ENCODE measurements around the gene PEPD.

PEPD gene

DNA sequence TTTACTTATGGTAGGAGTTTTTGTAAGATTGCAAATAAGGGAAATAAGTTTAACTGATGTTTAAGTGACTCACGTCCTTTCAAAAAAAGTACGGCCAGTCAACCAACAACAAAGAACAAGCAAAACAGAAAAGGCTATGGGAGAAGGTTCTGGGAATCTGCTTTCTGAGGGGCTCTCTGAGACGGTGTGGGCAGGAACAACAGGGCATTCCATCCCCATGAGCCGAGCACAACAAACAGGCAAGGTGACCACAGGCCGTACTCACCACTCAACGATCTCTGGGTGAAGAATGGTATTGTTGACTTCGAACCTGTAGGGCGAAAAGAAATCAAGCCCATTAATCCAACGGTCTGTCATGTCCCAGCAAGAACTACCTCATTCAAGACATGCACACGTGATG is 43.8 kb downstream of the PEPD start:
- no peak overlapping the region for H3K4me3 ChIP-seq (replicated peaks; ENCODE audit: insufficient read depth, low read length)
- H3K27ac ChIP-seq (replicated peaks): no peak overlapping the region
- DNase-seq (ENCODE audit: low read depth in 1 of 2, low spot score in 1 of 2): no peak
- H3K27me3 ChIP-seq (ENCODE audit: insufficient read depth, poor library complexity, severe bottlenecking): no peaks in the 10 kb centered on the region
- no peak for TF ChIP-seq SPI1 (IDR thresholded peaks at IDR 0.05; ENCODE audit: borderline replicate concordance, low read depth)
- TF ChIP-seq POLR2AphosphoS5 (IDR thresholded peaks at IDR 0.05; ENCODE audit: low read depth): no peak
- TF ChIP-seq, protein P1, sequence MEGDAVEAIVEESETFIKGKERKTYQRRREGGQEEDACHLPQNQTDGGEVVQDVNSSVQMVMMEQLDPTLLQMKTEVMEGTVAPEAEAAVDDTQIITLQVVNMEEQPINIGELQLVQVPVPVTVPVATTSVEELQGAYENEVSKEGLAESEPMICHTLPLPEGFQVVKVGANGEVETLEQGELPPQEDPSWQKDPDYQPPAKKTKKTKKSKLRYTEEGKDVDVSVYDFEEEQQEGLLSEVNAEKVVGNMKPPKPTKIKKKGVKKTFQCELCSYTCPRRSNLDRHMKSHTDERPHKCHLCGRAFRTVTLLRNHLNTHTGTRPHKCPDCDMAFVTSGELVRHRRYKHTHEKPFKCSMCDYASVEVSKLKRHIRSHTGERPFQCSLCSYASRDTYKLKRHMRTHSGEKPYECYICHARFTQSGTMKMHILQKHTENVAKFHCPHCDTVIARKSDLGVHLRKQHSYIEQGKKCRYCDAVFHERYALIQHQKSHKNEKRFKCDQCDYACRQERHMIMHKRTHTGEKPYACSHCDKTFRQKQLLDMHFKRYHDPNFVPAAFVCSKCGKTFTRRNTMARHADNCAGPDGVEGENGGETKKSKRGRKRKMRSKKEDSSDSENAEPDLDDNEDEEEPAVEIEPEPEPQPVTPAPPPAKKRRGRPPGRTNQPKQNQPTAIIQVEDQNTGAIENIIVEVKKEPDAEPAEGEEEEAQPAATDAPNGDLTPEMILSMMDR (IDR thresholded peaks at IDR 0.05; ENCODE audit: insufficient read depth, low read length): no peak
- no peak for TF ChIP-seq REST (IDR thresholded peaks at IDR 0.05; ENCODE audit: insufficient replicate concordance, low read depth)
- TF ChIP-seq GABPA (IDR thresholded peaks at IDR 0.05; ENCODE audit: low read depth): no peak

DNA sequence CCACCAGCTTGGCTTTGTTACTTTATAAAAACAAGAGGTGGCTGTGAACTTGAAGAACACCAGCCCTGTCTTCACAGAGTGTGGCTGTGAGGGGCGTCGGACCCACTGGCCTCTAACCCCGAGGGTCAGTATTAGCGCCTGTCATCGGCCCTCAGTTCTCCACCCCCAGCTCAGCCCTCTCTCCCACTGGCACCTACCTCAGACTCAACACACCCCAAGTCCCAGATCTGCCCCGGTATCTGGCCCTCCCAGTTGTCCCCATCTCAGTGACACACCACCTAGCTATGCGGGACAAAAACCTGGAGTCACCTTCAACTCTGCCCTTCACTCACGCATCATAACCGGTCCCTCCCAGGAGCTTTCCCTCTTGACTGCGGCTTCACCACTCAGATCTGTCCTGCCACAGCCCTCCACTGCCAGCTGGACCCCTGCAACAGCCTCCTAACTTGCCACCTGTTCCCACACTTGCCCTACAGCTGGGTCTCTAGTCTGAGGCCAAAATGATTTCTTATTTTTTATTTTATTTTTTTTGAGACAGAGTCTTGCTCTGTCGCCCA is 45.4 kb downstream of the PEPD start:
- DNase-seq (ENCODE audit: low read depth in 1 of 2, low spot score in 1 of 2): no peak
- no peaks in the 10 kb centered on the region for H3K27me3 ChIP-seq (ENCODE audit: insufficient read depth, poor library complexity, severe bottlenecking)
- TF ChIP-seq REST (IDR thresholded peaks at IDR 0.05; ENCODE audit: insufficient replicate concordance, low read depth) (no peak), GABPA (IDR thresholded peaks at IDR 0.05; ENCODE audit: low read depth) (no peak)
- no peak overlapping the region for H3K4me3 ChIP-seq (replicated peaks; ENCODE audit: insufficient read depth, low read length)
- no peak overlapping the region for H3K27ac ChIP-seq (replicated peaks)

DNA sequence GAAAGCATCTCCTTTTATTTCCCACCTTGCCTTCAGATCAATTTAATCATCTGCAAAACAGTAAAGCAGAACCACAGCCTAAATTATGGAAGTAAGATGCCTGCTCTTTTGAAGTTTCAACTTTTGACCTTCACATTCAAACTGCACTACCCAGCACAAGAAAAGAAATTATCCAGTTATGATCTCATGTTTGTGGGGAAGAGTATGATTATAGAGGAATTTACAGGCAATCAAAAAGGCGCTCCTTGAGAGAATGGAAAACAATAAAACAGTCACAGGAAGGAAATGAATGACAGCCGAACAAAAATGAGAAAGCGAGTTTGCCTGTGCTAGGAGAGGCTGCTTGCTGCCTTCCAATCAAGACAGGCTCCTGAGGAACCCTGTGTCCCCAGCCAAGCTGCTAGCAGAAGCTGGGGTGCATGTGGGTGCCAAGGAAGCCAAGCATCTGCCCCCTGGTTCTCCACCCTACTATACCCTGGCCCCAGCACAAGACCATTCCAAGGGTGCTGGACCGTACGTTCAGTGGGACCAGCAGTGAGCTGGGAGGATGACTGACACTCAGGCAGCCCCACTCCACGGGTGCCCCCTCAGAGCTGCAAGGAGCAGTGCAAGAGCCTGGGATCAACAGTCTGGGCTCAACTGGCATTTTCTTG is 47.8 kb downstream of the PEPD start:
- no peaks in the 10 kb centered on the region for H3K27me3 ChIP-seq (ENCODE audit: insufficient read depth, poor library complexity, severe bottlenecking)
- DNase-seq (ENCODE audit: low read depth in 1 of 2, low spot score in 1 of 2): no peak
- TF ChIP-seq REST (IDR thresholded peaks at IDR 0.05; ENCODE audit: insufficient replicate concordance, low read depth): no peak
- TF ChIP-seq POLR2AphosphoS5 (IDR thresholded peaks at IDR 0.05; ENCODE audit: low read depth): no peak
- TF ChIP-seq GABPA (IDR thresholded peaks at IDR 0.05; ENCODE audit: low read depth): no peak
- TF ChIP-seq, protein P1 (IDR thresholded peaks at IDR 0.05; ENCODE audit: insufficient read depth, low read length): no peak
- no peak for TF ChIP-seq SPI1 (IDR thresholded peaks at IDR 0.05; ENCODE audit: borderline replicate concordance, low read depth)
- H3K27ac ChIP-seq (replicated peaks): no peak overlapping the region
- no peak overlapping the region for H3K4me3 ChIP-seq (replicated peaks; ENCODE audit: insufficient read depth, low read length)

Measured in HL-60 (cell line).